Neuronal stem cell (in vitro differentiated cells): ENCODE data around the gene SPTLC3.

Experiments used
- DNase-seq: peaks from one replicate; pipeline ENCODE4 v3.0.0-alpha.2; 2013; ENCODE audit warnings: low spot score
- H2AFZ ChIP-seq: one replicate; pipeline ENCODE4 v1.6.1; 2013; ENCODE audit warnings: mild to moderate bottlenecking, low read length, inconsistent platforms
- H2AK5ac ChIP-seq: 2 replicates; pipeline ENCODE4 v1.6.1; 2013; ENCODE audit warnings: low read depth, mild to moderate bottlenecking, inconsistent platforms, low read length, moderate library complexity, mixed read lengths
- H2BK120ac ChIP-seq: 2 replicates; pipeline ENCODE4 v1.6.1; 2013; ENCODE audit warnings: low read depth, mild to moderate bottlenecking, inconsistent platforms, low read length, moderate library complexity, mixed read lengths
- H2BK12ac ChIP-seq: one replicate; pipeline ENCODE4 v1.6.1; 2013; ENCODE audit warnings: low read length, inconsistent platforms
- H2BK15ac ChIP-seq: 2 replicates; pipeline ENCODE4 v1.6.1; 2013; ENCODE audit warnings: mild to moderate bottlenecking, low read length, inconsistent platforms, mixed read lengths
- H2BK5ac ChIP-seq: one replicate; pipeline ENCODE4 v1.6.1; 2013; ENCODE audit warnings: inconsistent platforms, mild to moderate bottlenecking, low read length, moderate library complexity
- H3K14ac ChIP-seq: one replicate; pipeline ENCODE4 v1.6.1; 2013; ENCODE audit warnings: low read length, inconsistent platforms
- H3K18ac ChIP-seq: 2 replicates; pipeline ENCODE4 v1.6.1; 2013; ENCODE audit warnings: low read length, inconsistent platforms
- H3K23ac ChIP-seq: 2 replicates; pipeline ENCODE4 v1.6.1; 2013; ENCODE audit warnings: low read depth, mild to moderate bottlenecking, mixed read lengths, low read length, inconsistent platforms; ENCODE audit not compliant: poor library complexity
- H3K27ac ChIP-seq: replicated peaks from 3 replicates; pipeline ENCODE4 v1.5.1; 2013; ENCODE audit warnings: low read length, inconsistent platforms
- H3K27me3 ChIP-seq, 3 experiments: 2 replicates each; pipeline ENCODE4 v1.6.1; 2013; ENCODE audit warnings: low read length in 3 of 3, mild to moderate bottlenecking in 2 of 3, inconsistent platforms in 1 of 3, low read depth in 1 of 3, mixed read lengths in 1 of 3, moderate library complexity in 1 of 3; ENCODE audit not compliant: control insufficient read depth in 3 of 3, insufficient read depth in 3 of 3
- H3K36me3 ChIP-seq, 2 donors: replicated peaks in 1 of 2; 2 replicates each; pipeline ENCODE4 v1.6.1; 2013; ENCODE audit warnings: low read length in 2 of 2; ENCODE audit not compliant: control insufficient read depth in 2 of 2, insufficient read depth in 2 of 2
- H3K4ac ChIP-seq: 2 replicates; pipeline ENCODE4 v1.6.1; 2013; ENCODE audit warnings: inconsistent platforms, mild to moderate bottlenecking, low read length, moderate library complexity
- H3K4me1 ChIP-seq, 2 donors: 1 replicate in 1 of 2; 2 replicates in 1 of 2; pipeline ENCODE4 v1.6.1; 2013; ENCODE audit warnings: low read length in 2 of 2, low read depth in 1 of 2; ENCODE audit not compliant: control insufficient read depth in 2 of 2, insufficient read depth in 1 of 2
- H3K4me2 ChIP-seq: one replicate; pipeline ENCODE4 v1.6.1; 2013; ENCODE audit warnings: mild to moderate bottlenecking, low read length, inconsistent platforms; ENCODE audit not compliant: insufficient read depth, poor library complexity, severe bottlenecking
- H3K4me3 ChIP-seq, 2 donors: 2 replicates each; pipeline ENCODE4 v1.5.1; 2013; ENCODE audit warnings: low read length in 2 of 2, mild to moderate bottlenecking in 2 of 2, inconsistent platforms in 1 of 2, moderate library complexity in 1 of 2
- H3K79me1 ChIP-seq: one replicate; pipeline ENCODE4 v1.6.1; 2013; ENCODE audit warnings: low read depth, mild to moderate bottlenecking, inconsistent platforms, low read length, moderate library complexity
- H3K9ac ChIP-seq: one replicate; pipeline ENCODE4 v1.6.1; 2013; ENCODE audit warnings: mild to moderate bottlenecking, low read depth, low read length, inconsistent platforms; ENCODE audit not compliant: poor library complexity
- H3K9me3 ChIP-seq, 2 donors: replicated peaks in 1 of 2; 2 replicates each; pipeline versions ENCODE3 to v1.6.1; 2013; ENCODE audit warnings: low read length in 2 of 2, mild to moderate bottlenecking in 2 of 2, inconsistent platforms in 1 of 2, low read depth in 1 of 2, mixed read lengths in 1 of 2, moderate library complexity in 1 of 2; ENCODE audit not compliant: control insufficient read depth in 2 of 2, insufficient read depth in 1 of 2
- H4K8ac ChIP-seq: one replicate; pipeline ENCODE4 v1.6.1; 2013; ENCODE audit warnings: low read depth, mild to moderate bottlenecking, inconsistent platforms, low read length, moderate library complexity
- H4K91ac ChIP-seq: one replicate; pipeline ENCODE4 v1.6.1; 2013; ENCODE audit warnings: low read length, low read depth, mild to moderate bottlenecking, inconsistent platforms; ENCODE audit not compliant: poor library complexity
- WGBS, 2 donors: extraction: QIAGEN DNeasy Blood & Tissue Kit; methylation state at CpG; one replicate each; pipeline ENCODE4 v1.1.7; 2013; ENCODE audit warnings: missing lambda C conversion rate in 2 of 2, mixed read lengths in 1 of 2; ENCODE audit not compliant: insufficient read length in 2 of 2, insufficient replicate concordance in 1 of 2; ENCODE audit errors: extremely low coverage in 2 of 2; 5-methylcytosine and 5-hydroxymethylcytosine counted together

Gene SPTLC3

GRCh38 chr20:13105864-13106457, 97.2 kb downstream of the SPTLC3 start:
- H4K8ac ChIP-seq = no peak overlapping the region
- no peak overlapping the region for H2AK5ac ChIP-seq
- no peaks in the 10 kb centered on the region for H3K79me1 ChIP-seq
- no peak overlapping the region for H3K23ac ChIP-seq
- no peak overlapping the region for H2BK5ac ChIP-seq
- H4K91ac ChIP-seq = no peak overlapping the region
- no peak overlapping the region for H3K18ac ChIP-seq
- no peaks in the 10 kb centered on the region for H3K9me3 ChIP-seq
- H3K27ac ChIP-seq = no peak overlapping the region
- no CpG with 5 or more reads among the region's 14 CpGs for WGBS, 2 donors
- H2AFZ ChIP-seq = no peak overlapping the region
- H3K4me2 ChIP-seq = no peak overlapping the region
- no peaks in the 10 kb centered on the region for H3K27me3 ChIP-seq
- H3K36me3 ChIP-seq = no peaks in the 10 kb centered on the region
- H2BK120ac ChIP-seq = no peak overlapping the region
- H3K14ac ChIP-seq = no peak overlapping the region
- no peak overlapping the region for H3K4me3 ChIP-seq
- no peak overlapping the region for H2BK15ac ChIP-seq
- no peak overlapping the region for H3K9ac ChIP-seq
- no peak overlapping the region for H2BK12ac ChIP-seq
- peaks cover 6 to 10% of the 10 kb centered on the region in 2 donors for H3K4me1 ChIP-seq
- DNase-seq = no peak
- no peak overlapping the region for H3K4ac ChIP-seq

DNA sequence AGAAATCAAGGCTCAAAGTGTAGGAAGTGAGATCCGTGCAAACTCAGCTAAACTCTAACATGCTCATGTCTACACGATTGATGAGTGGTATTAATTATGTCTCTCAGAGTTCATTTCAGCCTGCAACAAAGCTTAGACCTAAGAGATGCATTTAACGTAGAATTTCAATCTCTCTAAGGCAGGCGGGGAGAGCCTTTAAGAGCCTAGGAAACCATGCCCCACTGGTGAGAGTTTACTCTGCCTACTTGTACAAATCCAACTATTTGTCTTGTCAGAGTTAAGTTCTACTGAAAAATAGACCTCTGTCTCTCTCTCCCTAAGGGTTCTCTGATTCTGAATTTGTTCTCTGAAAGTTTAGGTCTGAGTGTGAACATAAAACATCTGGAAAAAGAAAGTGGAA, 100.9 kb downstream of the SPTLC3 start:
- Histone ChIP-seq H3K27me3 (no peaks in the 10 kb centered on the region), H3K9me3 (no peaks in the 10 kb centered on the region), H2AFZ (no peak overlapping the region), H2BK120ac (no peak overlapping the region), H4K91ac (no peak overlapping the region), H4K8ac (no peak overlapping the region), H2AK5ac (no peak overlapping the region), H3K27ac (no peak overlapping the region), H3K23ac (no peak overlapping the region), H2BK5ac (no peak overlapping the region), H2BK12ac (no peak overlapping the region), H3K4me2 (no peak overlapping the region), H3K9ac (no peak overlapping the region), H2BK15ac (no peak overlapping the region), H3K4me3 (no peak overlapping the region), H3K36me3 (no peaks in the 10 kb centered on the region), H3K4me1 (peaks cover 2 to 7% of the 10 kb centered on the region in 2 donors), H3K14ac (no peak overlapping the region), H3K18ac (no peak overlapping the region), H3K4ac (no peak overlapping the region), H3K79me1 (no peaks in the 10 kb centered on the region)
- no CpG with 5 or more reads among the region's 4 CpGs for WGBS, 2 donors
- DNase-seq = no peak

- WGBS, 2 donors = no CpG with 5 or more reads among the region's 2 CpGs
- no peak overlapping the region for H3K4me2 ChIP-seq
- H3K27me3 ChIP-seq = no peaks in the 10 kb centered on the region
- no peak overlapping the region for H3K23ac ChIP-seq
- H2BK120ac ChIP-seq = no peak overlapping the region
- H3K14ac ChIP-seq = no peak overlapping the region
- DNase-seq = no peak
- H4K8ac ChIP-seq = no peak overlapping the region
- H2BK15ac ChIP-seq = no peak overlapping the region
- no peaks in the 10 kb centered on the region for H3K79me1 ChIP-seq
- H3K4me1 ChIP-seq = peaks cover 0 to 2% of the 10 kb centered on the region in 2 donors
- H4K91ac ChIP-seq = no peak overlapping the region
- H2BK5ac ChIP-seq = no peak overlapping the region
- H3K9me3 ChIP-seq = no peaks in the 10 kb centered on the region
- H3K27ac ChIP-seq = no peak overlapping the region
- H3K36me3 ChIP-seq = no peaks in the 10 kb centered on the region
- H3K4ac ChIP-seq = no peak overlapping the region
- H3K4me3 ChIP-seq = no peak overlapping the region
- H3K18ac ChIP-seq = no peak overlapping the region
- H2AFZ ChIP-seq = no peak overlapping the region
- H2BK12ac ChIP-seq = no peak overlapping the region
- no peak overlapping the region for H3K9ac ChIP-seq
- no peak overlapping the region for H2AK5ac ChIP-seq
Measured at GRCh38 chr20:13110796-13111195, 102.0 kb downstream of the SPTLC3 start.

DNA sequence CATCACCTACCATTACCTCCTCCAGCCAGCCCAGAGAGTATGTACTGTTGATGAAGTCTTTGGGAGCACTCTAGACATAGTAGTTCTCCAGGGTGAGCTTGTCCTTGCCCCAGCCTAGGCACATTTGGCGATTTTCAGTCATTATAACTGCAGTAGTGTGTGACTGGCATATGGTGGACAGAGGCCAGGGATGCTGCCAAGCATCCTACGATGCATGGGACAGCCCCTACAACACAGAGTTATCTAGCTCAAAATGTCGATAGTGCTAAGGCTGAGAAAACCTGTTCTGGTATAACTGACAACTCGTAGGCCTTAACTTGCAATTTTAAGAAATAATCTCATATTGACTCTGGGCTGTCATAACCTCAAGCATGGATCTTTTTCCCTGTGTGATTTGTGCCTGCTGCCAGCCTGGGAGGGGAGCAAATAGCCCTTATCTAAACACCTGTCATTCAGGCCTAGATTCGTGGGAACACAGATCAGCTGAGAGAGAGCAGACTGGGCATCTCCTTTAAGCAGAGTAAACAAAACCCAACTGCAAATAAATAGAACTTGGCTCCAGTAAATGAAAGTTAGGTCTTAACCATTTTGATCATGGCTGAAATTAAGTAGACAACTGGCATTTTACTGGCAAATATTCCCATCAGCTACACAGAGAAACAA, 102.6 kb downstream of the SPTLC3 start:
- H3K9ac ChIP-seq = no peak overlapping the region

More for the DNA sequence above, 102.6 kb downstream of the SPTLC3 start:
- Histone ChIP-seq H3K4me1 (peaks cover 0 to 2% of the 10 kb centered on the region in 2 donors), H3K14ac (no peak overlapping the region), H3K23ac (no peak overlapping the region), H3K79me1 (no peaks in the 10 kb centered on the region), H4K8ac (no peak overlapping the region), H3K18ac (no peak overlapping the region), H4K91ac (no peak overlapping the region), H3K36me3 (no peaks in the 10 kb centered on the region), H2BK12ac (no peak overlapping the region), H3K9me3 (no peaks in the 10 kb centered on the region), H3K4me2 (no peak overlapping the region), H2BK15ac (no peak overlapping the region), H2BK5ac (no peak overlapping the region), H2AFZ (no peak overlapping the region), H2BK120ac (no peak overlapping the region), H3K27ac (no peak overlapping the region), H2AK5ac (no peak overlapping the region), H3K27me3 (no peaks in the 10 kb centered on the region), H3K4me3 (no peak overlapping the region), H3K4ac (no peak overlapping the region)
- no CpG with 5 or more reads among the region's 5 CpGs for WGBS, 2 donors
- no peak for DNase-seq
